22Rv1 (cell line): ENCODE measurements around the gene ARMC8.

ENCODE experiments used
- H3K27ac ChIP-seq: fragments of 450-650 bp; 2 replicates; pipeline ENCODE4 v1.5.1; 2017
- ZFX ChIP-seq: fragments of 450-650 bp; IDR thresholded peaks from 2 replicates; pipeline ENCODE4 v1.6.1; 2017; ENCODE audit warnings: antibody characterized with exemption, borderline replicate concordance
- TF ChIP-seq, protein P1 (sequence below): fragments of 450-650 bp; IDR thresholded peaks from 2 replicates; pipeline ENCODE4 v1.5.1; 2017; ENCODE audit warnings: mild to moderate bottlenecking

Gene ARMC8

DNA sequence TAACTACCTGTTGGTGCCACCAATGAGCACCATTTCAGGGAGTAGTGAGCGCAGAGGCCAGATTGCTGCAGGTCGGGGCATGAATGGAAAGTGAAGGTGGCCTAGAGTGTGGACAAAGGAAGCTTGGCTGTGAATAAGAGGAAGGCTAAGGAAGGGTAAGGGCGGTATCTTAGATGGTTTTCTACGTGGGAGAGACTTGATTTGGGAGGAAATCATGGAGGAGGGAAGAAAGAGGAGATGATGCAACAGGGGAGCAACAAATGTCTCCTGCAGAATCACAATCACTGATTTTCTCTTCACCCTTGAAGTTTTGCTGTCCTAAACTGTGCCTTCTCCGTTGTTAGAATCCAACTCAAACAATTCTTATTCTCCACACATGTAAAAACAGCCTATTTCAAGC is 120.8 kb downstream of the ARMC8 start:
- TF ChIP-seq, protein P1, sequence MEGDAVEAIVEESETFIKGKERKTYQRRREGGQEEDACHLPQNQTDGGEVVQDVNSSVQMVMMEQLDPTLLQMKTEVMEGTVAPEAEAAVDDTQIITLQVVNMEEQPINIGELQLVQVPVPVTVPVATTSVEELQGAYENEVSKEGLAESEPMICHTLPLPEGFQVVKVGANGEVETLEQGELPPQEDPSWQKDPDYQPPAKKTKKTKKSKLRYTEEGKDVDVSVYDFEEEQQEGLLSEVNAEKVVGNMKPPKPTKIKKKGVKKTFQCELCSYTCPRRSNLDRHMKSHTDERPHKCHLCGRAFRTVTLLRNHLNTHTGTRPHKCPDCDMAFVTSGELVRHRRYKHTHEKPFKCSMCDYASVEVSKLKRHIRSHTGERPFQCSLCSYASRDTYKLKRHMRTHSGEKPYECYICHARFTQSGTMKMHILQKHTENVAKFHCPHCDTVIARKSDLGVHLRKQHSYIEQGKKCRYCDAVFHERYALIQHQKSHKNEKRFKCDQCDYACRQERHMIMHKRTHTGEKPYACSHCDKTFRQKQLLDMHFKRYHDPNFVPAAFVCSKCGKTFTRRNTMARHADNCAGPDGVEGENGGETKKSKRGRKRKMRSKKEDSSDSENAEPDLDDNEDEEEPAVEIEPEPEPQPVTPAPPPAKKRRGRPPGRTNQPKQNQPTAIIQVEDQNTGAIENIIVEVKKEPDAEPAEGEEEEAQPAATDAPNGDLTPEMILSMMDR, result no peak
- TF ChIP-seq ZFX, result no peak
- H3K27ac ChIP-seq, result no peak overlapping the region

DNA sequence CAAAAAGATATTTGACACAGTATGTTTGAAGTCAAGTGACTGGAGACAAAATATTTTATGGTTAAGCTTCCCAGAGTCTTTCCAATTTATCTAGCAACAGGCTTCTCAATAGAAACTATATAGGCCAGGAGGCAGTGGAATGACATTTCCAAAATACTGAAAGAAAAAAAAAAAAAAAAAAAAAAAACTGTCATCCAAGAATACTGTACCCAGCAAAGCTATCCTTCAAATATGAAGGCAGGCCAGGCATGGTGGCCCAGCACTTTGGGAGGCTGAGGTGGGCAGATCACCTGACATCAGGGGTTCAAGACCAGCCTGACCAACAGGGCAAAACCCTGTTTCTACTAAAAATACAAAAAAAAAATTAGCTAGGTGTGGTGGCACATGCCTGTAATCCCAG is 121.7 kb downstream of the ARMC8 start:
- TF ChIP-seq, protein P1, result no peak
- TF ChIP-seq ZFX, result no peak
- H3K27ac ChIP-seq, result no peak overlapping the region

DNA sequence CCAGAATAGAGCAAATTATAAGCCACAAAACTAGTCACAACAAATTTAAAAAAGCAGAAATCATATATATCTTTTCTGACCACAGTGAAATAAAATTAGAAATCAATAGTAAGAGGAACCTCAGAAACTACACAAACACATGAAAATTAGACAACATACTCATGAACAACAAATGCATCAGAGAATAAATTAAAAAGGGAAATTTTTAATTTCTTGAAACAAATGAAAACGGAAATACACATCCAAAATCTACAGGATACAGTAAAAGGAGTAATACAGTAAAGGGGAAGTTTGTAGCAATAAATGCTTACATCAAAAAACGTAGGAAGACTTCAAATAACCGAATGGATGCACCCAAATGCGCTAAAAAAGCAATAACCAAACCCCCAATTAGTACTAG is 123.4 kb downstream of the ARMC8 start:
- no peak for TF ChIP-seq ZFX
- TF ChIP-seq, protein P1, result no peak
- no peak overlapping the region for H3K27ac ChIP-seq

DNA sequence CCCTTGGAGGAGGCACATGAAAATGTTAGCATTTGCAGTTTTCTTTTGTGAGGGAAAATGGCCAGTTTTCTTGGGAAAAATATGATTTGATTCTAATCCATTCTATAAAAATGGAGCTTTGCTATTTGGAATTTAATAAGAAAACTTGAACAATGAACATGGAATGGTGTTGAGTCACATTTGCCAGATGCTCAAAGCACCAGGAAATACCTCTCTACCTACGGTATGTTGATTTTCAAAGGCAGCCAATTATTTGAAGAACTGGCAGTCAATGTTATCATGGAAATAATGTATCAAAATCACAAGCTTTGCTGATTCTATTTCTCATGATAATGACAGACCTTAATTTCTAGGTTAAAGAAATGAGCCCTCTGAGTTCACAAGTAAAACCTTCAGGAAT is 127.7 kb downstream of the ARMC8 start:
- H3K27ac ChIP-seq, result no peak overlapping the region
- no peak for TF ChIP-seq ZFX
- TF ChIP-seq, protein P1, result no peak

DNA sequence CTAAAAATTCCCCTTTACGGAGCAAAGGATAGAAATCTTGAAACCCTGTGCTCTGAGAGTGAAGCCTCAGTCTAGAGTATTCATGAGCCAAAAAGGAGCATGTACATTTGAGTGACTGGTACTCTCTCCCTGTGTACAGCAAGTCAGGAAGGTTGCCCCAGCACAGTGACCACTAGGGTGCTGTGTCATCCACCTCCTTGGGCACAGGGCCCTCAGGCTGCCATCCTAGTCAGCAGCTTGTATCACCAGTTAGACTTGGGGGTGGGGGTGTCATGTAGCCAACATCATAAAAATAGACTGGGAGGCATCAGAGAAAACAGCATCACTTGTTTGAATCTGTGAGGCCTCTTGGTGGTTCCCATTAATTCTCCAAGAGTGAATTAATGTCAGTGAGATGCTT is 130.6 kb downstream of the ARMC8 start:
- H3K27ac ChIP-seq, result no peak overlapping the region
- TF ChIP-seq, protein P1, result no peak
- TF ChIP-seq ZFX, result no peak

DNA sequence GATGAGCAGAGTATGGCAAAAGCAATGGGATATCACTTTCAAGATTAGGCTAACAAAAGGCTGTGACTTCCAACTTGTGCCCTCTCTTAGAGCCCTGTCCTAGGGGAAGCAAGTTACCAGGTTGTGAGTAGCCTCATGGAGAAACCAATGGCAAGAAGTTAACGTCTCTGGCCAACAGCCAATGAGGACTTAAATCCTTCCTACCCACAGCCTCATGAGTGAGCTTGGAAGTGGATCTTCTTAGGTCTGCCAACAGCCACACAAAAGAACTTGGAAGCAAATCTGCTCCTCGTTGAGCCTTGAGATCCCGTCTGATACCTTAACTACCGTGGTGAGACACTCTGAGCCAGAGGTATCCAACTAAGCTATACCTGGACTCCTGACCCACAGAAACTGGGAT is 136.9 kb downstream of the ARMC8 start:
- no peak overlapping the region for H3K27ac ChIP-seq
- TF ChIP-seq ZFX, result no peak
- TF ChIP-seq, protein P1, result no peak

DNA sequence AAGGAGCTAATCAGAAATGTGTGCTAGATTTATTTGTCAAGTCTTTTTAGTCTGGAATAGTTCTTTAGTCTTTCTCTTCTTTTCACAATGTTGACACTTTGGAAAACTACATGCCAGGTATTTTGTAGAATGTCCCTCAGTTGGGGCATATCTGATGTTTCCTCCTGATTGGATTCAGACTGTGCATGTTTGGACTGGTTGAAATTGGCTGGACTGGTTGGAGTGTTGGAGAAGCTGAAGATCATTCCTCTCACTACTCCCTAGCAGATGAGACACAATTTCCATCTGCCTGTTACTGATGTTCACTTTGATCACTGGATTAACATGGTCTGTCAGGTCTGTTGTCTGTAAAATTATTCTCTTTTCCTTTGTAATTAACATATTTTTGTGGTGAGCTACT is 138.9 kb downstream of the ARMC8 start:
- TF ChIP-seq, protein P1, result no peak
- no peak for TF ChIP-seq ZFX
- no peak overlapping the region for H3K27ac ChIP-seq
